GM10248 (cell line): ENCODE measurements around the gene ARHGEF39.

Experiments used
- CTCF ChIA-PET: fragments of 300-600 bp; sonication (Branson Sonifier 250); formaldehyde crosslinking; extraction: SDS; loops from one replicate; lab custom pipeline; 2021; ENCODE audit warnings: antibody characterized with exemption; lab: Yijun Ruan, JAX
- POLR2A ChIA-PET: fragments of 350-650 bp; sonication (Branson Sonifier 250); formaldehyde crosslinking; extraction: SDS; loops from one replicate; lab custom pipeline; 2020; ENCODE audit warnings: antibody characterized with exemption; lab: Yijun Ruan, JAX
- DNase-seq: peaks from one replicate; pipeline ENCODE4 v3.0.0; 2012; ENCODE audit errors: extremely low spot score
- TF ChIP-seq, protein P1 (sequence below): IDR thresholded peaks from 2 replicates; pipeline ENCODE4 v1.5.1; 2012; ENCODE audit warnings: mild to moderate bottlenecking, low read depth; ENCODE audit errors: extremely low read depth, missing control alignments, control extremely low read depth

The ARHGEF39 gene

DNA sequence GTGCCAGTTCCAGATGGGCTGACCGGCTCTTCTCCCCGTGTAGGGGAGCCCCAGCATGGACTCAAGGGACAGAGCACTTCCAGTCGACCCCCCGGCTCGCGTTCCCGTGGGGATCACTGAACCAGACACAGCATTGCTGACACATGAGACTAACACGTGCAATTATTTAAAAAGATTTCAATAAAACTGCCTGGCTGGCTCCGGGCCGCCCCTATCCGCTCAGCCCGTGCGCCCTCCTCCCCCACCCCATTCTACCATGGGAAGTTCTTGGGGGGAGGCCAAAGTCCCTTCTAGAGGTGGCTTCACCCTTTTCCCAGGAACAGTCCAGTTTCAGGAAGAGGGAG, 55.2 kb downstream of the ARHGEF39 start:
- POLR2A ChIA-PET, result no interaction called here
- DNase-seq, result no peak
- CTCF ChIA-PET, result interaction anchor here (1.0 to 11.5 kb wide), 10 partner anchors 9 to 203 kb away, joined by 3 to 97 read pairs (median 5); partner anchors contain the start of genes CCDC107, RMRP, SIT1 and SPAG8
- TF ChIP-seq, protein P1, sequence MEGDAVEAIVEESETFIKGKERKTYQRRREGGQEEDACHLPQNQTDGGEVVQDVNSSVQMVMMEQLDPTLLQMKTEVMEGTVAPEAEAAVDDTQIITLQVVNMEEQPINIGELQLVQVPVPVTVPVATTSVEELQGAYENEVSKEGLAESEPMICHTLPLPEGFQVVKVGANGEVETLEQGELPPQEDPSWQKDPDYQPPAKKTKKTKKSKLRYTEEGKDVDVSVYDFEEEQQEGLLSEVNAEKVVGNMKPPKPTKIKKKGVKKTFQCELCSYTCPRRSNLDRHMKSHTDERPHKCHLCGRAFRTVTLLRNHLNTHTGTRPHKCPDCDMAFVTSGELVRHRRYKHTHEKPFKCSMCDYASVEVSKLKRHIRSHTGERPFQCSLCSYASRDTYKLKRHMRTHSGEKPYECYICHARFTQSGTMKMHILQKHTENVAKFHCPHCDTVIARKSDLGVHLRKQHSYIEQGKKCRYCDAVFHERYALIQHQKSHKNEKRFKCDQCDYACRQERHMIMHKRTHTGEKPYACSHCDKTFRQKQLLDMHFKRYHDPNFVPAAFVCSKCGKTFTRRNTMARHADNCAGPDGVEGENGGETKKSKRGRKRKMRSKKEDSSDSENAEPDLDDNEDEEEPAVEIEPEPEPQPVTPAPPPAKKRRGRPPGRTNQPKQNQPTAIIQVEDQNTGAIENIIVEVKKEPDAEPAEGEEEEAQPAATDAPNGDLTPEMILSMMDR, result no peak
